H1 (cell line): ENCODE data around the gene NOS1AP. TPM values are rescaled to one million over a fixed set of nuclear protein-coding genes. Genes with fewer than 3 reads are reported as not detected.

Experiments used
- ATF2 ChIP-seq: IDR thresholded peaks from 2 replicates; pipeline ENCODE4 v1.6.1; 2012; ENCODE audit warnings: low read length, inconsistent platforms
- EGR1 ChIP-seq: IDR thresholded peaks from 2 replicates; pipeline ENCODE4 v1.6.1; 2011; ENCODE audit warnings: low read depth, low read length, borderline replicate concordance
- GTF2F1 ChIP-seq: IDR thresholded peaks from 2 replicates; pipeline ENCODE4 v1.6.1; 2012; ENCODE audit warnings: low read depth, low read length, improper control_type of control experiment, borderline replicate concordance
- MAFK ChIP-seq: IDR thresholded peaks from 2 replicates; pipeline ENCODE4 v1.6.1; 2012; ENCODE audit warnings: low read depth, mild to moderate bottlenecking, improper control_type of control experiment, low read length
- NRF1 ChIP-seq: IDR thresholded peaks from 2 replicates; pipeline ENCODE4 v1.6.1; 2011; ENCODE audit warnings: mild to moderate bottlenecking, low read depth, low read length, improper control_type of control experiment
- YY1 ChIP-seq: IDR thresholded peaks from 2 replicates; pipeline ENCODE4 v1.6.1; 2011; ENCODE audit warnings: low read depth, mild to moderate bottlenecking, low read length
- polyA plus RNA-seq, 7 experiments: library from polyadenylated mRNA; depleted of rRNA in 3 of 7; stranded (reverse) in 5 of 7; unstranded in 2 of 7; fragments of >200 nt in 5 of 7; fragments of 200-250 nt in 2 of 7; gene quantifications; 1 replicate in 5 of 7; 2 replicates in 1 of 7; 4 replicates in 1 of 7; pipeline versions ENCODE4 v1.2.1 to v1.2.3, GENCODE V29; 2011 to 2013; ENCODE audit warnings: missing spikeins in 2 of 7, mixed read lengths in 2 of 7
- total RNA-seq: library from RNA; stranded (reverse); fragmentation: NEBNext Ultra II Directional; extraction: Animal tissue kit (Norgen Biotek cat#: 25700); gene quantifications from 2 replicates; pipeline ENCODE4 v1.2.1, GENCODE V29; 2021

Gene NOS1AP
- total and polyA plus RNA-seq, 2 of the 8 experiments (the other 6 are each of a cell fraction or from before 2014, with no cell fraction given) = 2.4 to 12.1 TPM

- TF ChIP-seq NRF1 (no peak), GTF2F1 (no peak), MAFK (no peak), EGR1 (no peak), ATF2 (no peak), YY1 (no peak)
Measured at GRCh38 chr1:162389021-162389818, 319.7 kb downstream of the NOS1AP start (continued).
